ENCODE data around the gene LPP.

LPP gene

GRCh38 chr3:188272481-188273372, 118.8 kb downstream of the LPP start:
- DNase-seq (ENCODE audit: low read depth) = no peak

- no peak for DNase-seq (ENCODE audit: low read depth)
These were observed 120.4 kb downstream of the LPP start for GRCh38 chr3:188274249-188274915.

- no peak for DNase-seq (ENCODE audit: low read depth)
These were observed 122.4 kb downstream of the LPP start for GRCh38 chr3:188276375-188276774.

- DNase-seq (ENCODE audit: low read depth) = no peak
These were observed 124.9 kb downstream of the LPP start for GRCh38 chr3:188278717-188279324.

GRCh38 chr3:188279502-188280335, 125.8 kb downstream of the LPP start:
- no peak for DNase-seq (ENCODE audit: low read depth)

- no peak for DNase-seq (ENCODE audit: low read depth)
These were observed 126.7 kb downstream of the LPP start for GRCh38 chr3:188280627-188281026.

GRCh38 chr3:188282871-188283270, 128.9 kb downstream of the LPP start:
- no peak for DNase-seq (ENCODE audit: low read depth)

- no peak for DNase-seq (ENCODE audit: low read depth)
These were observed 129.4 kb downstream of the LPP start for GRCh38 chr3:188283347-188283746.

GRCh38 chr3:188284455-188285212, 130.7 kb downstream of the LPP start:
- DNase-seq (ENCODE audit: low read depth) = peak; percentile 60

GRCh38 chr3:188286087-188286513, 132.1 kb downstream of the LPP start:
- no peak for DNase-seq (ENCODE audit: low read depth)

- no peak for DNase-seq (ENCODE audit: low read depth)
These were observed 133.4 kb downstream of the LPP start for GRCh38 chr3:188287339-188287738.

- DNase-seq (ENCODE audit: low read depth) = no peak
These were observed 134.0 kb downstream of the LPP start for GRCh38 chr3:188287762-188288505.

- DNase-seq (ENCODE audit: low read depth) = no peak
These were observed 138.3 kb downstream of the LPP start for GRCh38 chr3:188292251-188292650.

GRCh38 chr3:188292827-188293226, 138.9 kb downstream of the LPP start:
- no peak for DNase-seq (ENCODE audit: low read depth)

GRCh38 chr3:188294113-188294512, 140.2 kb downstream of the LPP start:
- DNase-seq (ENCODE audit: low read depth) = no peak

GRCh38 chr3:188294823-188295487, 141.0 kb downstream of the LPP start:
- no peak for DNase-seq (ENCODE audit: low read depth)

GRCh38 chr3:188295876-188296275, 141.9 kb downstream of the LPP start:
- no peak for DNase-seq (ENCODE audit: low read depth)

- DNase-seq (ENCODE audit: low read depth) = no peak
These were observed 143.0 kb downstream of the LPP start for GRCh38 chr3:188296761-188297612.

- no peak for DNase-seq (ENCODE audit: low read depth)
These were observed 144.6 kb downstream of the LPP start for GRCh38 chr3:188298585-188298984.

Data from activated T-cell treated with anti-CD3 and anti-CD28 coated beads for 24 hours (primary cell).